Activated CD8-positive, alpha-beta memory T cell treated with anti-CD3 and anti-CD28 coated beads for 1 hour (primary cell): ENCODE measurements around the gene SUCLG2.

Experiments used
- DNase-seq, 2 donors: peaks; one replicate each; pipeline ENCODE4 v3.0.0-alpha.2; 2020; ENCODE audit warnings: low read depth in 1 of 2; ENCODE audit errors: extremely low read depth in 1 of 2

SUCLG2 gene

GRCh38 chr3:67402873-67403272 is 251.5 kb downstream of the SUCLG2 start:
- DNase-seq, result no peak

DNA sequence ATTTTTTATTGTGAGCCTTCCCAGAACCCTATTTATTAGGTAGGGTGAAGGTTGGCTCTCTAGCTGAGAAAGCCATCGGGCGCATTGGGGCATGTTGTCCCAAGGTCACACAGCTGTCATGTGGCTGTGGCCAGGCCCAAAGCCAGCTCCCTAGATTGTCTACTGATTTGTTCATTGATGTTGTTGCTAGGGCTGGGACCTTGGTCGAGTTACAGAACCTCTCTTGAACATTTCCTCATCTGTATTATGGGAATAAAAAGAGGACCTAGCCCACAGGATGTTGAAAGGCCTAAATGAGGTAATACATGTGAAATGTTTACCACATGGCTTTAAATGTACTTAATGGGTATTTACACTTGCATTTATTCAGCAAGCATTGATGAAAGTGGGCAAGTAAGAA is 252.5 kb downstream of the SUCLG2 start:
- no peak for DNase-seq

GRCh38 chr3:67400476-67400875 is 253.9 kb downstream of the SUCLG2 start:
- DNase-seq, result no peak

GRCh38 chr3:67389176-67389575 is 265.2 kb downstream of the SUCLG2 start:
- DNase-seq, result no peak

- DNase-seq, result no peak
Observed at GRCh38 chr3:67388738-67389137, 265.7 kb downstream of the SUCLG2 start.

GRCh38 chr3:67386451-67386850 is 268.0 kb downstream of the SUCLG2 start:
- no peak for DNase-seq

GRCh38 chr3:67384760-67385397 is 269.5 kb downstream of the SUCLG2 start:
- peak in 1 of 2 donors; percentile 11 for DNase-seq

- DNase-seq, result no peak
Observed at GRCh38 chr3:67384016-67384415, 270.4 kb downstream of the SUCLG2 start.

GRCh38 chr3:67383379-67383778 is 271.0 kb downstream of the SUCLG2 start:
- no peak for DNase-seq

GRCh38 chr3:67382536-67382935 is 271.9 kb downstream of the SUCLG2 start:
- DNase-seq, result no peak

DNA sequence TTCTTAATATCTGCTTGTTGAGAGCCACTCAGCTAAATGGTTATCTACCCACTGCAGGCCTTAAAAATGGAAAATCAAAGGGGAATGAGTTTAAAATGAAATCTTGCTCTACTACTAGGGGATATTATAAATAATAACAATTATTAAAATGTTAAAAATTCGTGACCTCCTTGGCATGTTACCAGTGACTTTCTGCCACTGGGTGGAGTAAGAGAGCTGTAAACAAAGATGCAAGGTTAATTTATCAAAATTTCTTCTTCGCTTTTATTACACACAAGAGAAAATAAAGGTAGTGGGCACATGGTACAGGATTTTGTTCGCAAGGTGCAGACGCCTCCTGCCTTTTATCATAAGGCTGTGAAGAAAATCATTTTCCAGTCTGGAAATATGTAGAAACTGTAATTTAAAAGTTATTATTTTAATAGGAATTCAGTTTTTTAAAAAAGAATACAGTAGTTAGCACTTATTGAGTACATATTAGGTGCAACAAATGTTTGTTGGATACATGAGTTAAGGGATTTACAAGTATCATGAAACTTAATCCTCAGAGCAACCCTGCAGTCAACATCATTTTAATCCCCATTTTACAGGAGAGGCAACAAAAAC is 272.6 kb downstream of the SUCLG2 start:
- DNase-seq, result no peak

- no peak for DNase-seq
Observed at GRCh38 chr3:67380118-67380517, 274.3 kb downstream of the SUCLG2 start.

GRCh38 chr3:67377299-67377698 is 277.1 kb downstream of the SUCLG2 start:
- DNase-seq, result no peak

- DNase-seq, result no peak
Observed at GRCh38 chr3:67376416-67376815, 278.0 kb downstream of the SUCLG2 start.

- DNase-seq, result no peak
Observed at GRCh38 chr3:67375976-67376375, 278.4 kb downstream of the SUCLG2 start.

DNA sequence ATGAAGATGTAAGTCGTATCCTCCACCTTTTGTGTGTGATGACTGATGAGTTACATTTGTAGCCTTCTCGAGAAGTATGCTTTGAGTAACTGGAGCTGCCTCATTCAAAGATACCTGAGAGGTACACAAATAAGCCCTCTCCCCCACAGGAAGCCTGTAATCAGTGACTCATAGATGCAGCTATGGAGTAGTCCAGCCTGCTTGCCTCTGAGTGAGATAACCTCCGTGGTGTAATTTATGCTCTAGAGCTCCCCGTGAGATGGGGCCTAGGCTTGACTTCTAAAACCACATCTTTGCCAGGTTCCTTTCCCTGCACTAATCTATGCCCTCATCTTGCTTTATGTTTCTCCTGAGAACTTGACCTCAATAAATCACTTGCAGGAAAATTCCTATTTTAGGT is 291.7 kb downstream of the SUCLG2 start:
- DNase-seq, result no peak

DNA sequence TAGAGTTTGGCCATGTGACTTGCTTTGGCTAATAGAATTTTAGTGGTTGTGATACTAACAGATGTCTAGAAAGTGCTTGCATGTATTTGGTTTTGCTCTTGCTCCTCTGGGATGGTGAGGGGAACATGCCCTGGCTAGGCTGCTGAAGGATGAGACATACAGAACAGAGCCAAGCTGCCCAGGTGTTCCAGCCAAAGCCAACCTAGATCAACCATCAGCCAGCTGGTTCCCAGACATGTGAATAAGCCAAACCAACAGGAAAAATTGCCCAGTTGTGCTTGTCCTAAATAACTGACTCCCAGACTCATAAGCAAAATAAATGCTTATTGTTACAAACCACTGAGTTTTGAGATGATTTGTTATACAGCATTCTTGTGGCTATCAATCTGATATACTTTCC is 292.6 kb downstream of the SUCLG2 start:
- no peak for DNase-seq

GRCh38 chr3:67361323-67361722 is 293.1 kb downstream of the SUCLG2 start:
- no peak for DNase-seq

DNA sequence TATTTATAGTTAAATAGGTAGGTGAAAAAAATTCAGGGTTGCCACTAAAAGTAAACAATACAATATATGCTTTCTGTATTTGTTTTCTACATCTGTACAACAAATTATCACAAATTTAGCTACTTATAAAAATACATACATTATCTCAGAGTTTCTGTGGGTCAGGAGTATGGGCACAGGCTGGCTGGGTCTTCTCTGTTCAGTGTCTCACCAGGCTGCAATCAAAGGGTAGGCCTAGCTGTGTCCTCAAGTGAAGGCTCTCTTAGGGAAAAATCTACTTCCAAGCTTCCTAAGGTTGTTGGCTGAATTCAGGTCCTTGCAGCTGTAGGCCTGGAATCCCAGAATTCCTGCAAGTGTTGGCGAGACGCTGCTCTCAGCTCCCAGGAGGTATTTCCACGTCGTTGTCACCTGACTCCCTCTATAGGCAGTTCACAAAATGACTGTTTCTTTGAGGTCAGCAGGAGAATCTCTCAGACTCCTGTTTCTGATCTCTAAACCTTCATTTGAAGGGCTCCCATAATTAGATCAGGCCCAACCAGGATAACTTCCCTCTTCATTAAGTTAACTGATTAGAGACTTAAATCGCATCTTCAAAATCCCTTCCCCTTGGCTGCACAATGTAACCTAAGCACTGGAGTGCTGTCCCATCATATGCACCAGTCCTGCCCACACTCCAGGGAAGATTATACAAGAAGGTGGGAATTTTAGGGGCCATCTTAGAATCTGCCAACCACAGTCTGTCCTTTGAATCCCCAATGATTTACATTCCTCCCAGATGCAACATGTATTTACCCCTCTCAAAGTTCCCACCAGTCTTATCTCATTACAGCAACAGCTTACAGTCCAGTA is 296.6 kb downstream of the SUCLG2 start:
- DNase-seq, result no peak

DNA sequence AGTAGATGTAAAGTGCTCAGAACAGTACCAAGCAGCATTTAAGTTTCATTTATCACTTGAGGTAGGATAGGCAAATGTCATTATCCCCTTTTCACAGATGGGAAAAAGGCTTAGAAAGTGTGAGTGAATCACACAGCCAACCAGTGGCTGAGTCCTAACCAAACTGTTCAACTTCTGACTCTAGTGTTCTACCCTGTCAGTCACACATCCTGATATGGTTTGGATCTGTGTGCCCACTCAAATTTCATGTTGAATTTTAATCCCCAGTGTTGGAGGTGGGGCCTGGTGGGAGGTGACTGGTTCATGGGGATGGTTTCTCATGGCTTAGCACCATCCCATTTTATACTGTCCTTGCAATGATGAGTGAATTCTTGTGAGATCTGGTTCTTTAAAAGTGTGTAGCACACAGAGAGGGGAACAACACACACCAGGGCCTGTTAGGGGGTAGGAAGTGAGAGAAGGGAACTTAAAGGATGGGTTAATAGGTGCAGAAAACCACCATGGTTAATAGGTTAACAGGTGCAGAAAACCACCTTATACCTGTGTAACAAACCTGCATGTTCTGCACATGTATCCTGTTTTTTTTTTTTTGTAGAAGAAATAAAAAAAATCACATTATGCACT is 304.7 kb downstream of the SUCLG2 start:
- DNase-seq, result no peak

- DNase-seq, result no peak
Observed at GRCh38 chr3:67346081-67346480, 308.3 kb downstream of the SUCLG2 start.

GRCh38 chr3:67335813-67336212 is 318.6 kb downstream of the SUCLG2 start:
- DNase-seq, result no peak
